K562 (cell line): ENCODE data around the gene MAGIX.

Experiments used
- CTCF ChIP-seq, 3 experiments: IDR thresholded peaks in 2 of 3; conservative IDR thresholded peaks in 1 of 3; 2 replicates each; pipeline ENCODE4 v1.5.1; 2011 to 2012; ENCODE audit warnings: low read length in 3 of 3, mild to moderate bottlenecking in 3 of 3, control low read depth in 2 of 3, improper control_type of control experiment in 1 of 3, inconsistent platforms in 1 of 3, low read depth in 1 of 3, mixed read lengths in 1 of 3, moderate library complexity in 1 of 3; ENCODE audit not compliant: insufficient read depth in 2 of 3
- CUX1 ChIP-seq: fragments of 200-800 bp; sonication (Bioruptor generic); IDR thresholded peaks from 2 replicates; pipeline ENCODE4 v1.6.1; 2016; ENCODE audit warnings: missing genetic modification characterization, missing compliant biosample characterization
- JUN ChIP-seq, 2 experiments: sonication (generic) in 1 of 2; formaldehyde crosslinking in 1 of 2; IDR thresholded peaks; 2 replicates each; pipeline versions ENCODE4 v1.6.1 to v1.8.0; 2012 to 2022; ENCODE audit warnings: borderline replicate concordance in 2 of 2, mild to moderate bottlenecking in 2 of 2, improper control_type of control experiment in 1 of 2, low read depth in 1 of 2, low read length in 1 of 2, missing genetic modification reagents in 1 of 2
- MTA3 ChIP-seq: fragments of 450-650 bp; formaldehyde crosslinking; IDR thresholded peaks from 2 replicates; pipeline ENCODE4 v1.6.1; 2017; ENCODE audit warnings: mild to moderate bottlenecking, borderline replicate concordance
- NFE2L1 ChIP-seq: fragments of 450-650 bp; IDR thresholded peaks from 2 replicates; pipeline ENCODE4 v1.6.1; 2016; ENCODE audit warnings: missing genetic modification characterization, low read depth, mild to moderate bottlenecking, missing compliant biosample characterization, moderate library complexity, borderline replicate concordance
- NFIC ChIP-seq: fragments of 450-650 bp; IDR thresholded peaks from 2 replicates; pipeline ENCODE4 v1.6.1; 2017; ENCODE audit warnings: mild to moderate bottlenecking, inconsistent platforms
- NFRKB ChIP-seq: fragments of 450-650 bp; IDR thresholded peaks from 2 replicates; pipeline ENCODE4 v1.6.1; 2016; ENCODE audit warnings: low read depth
- POLR2A ChIP-seq: fragments of 450-650 bp; conservative IDR thresholded peaks from 2 replicates; pipeline ENCODE4 v1.6.1; 2016
- SIRT6 ChIP-seq: IDR thresholded peaks from one replicate; pipeline ENCODE4 v1.6.1; 2012; ENCODE audit warnings: low read depth, mild to moderate bottlenecking, control low read depth, inconsistent platforms, low read length, moderate library complexity
- ZKSCAN1 ChIP-seq: fragments of 150-350 bp; IDR thresholded peaks from 2 replicates; pipeline ENCODE4 v1.6.1; 2016; ENCODE audit warnings: low read depth, low read length
- TF ChIP-seq, protein P1 (sequence below): fragments of 150-350 bp; conservative IDR thresholded peaks from 2 replicates; pipeline ENCODE4 v1.6.1; 2014; ENCODE audit warnings: low read length
- TF ChIP-seq, protein P2 (sequence below): sonication (generic); formaldehyde crosslinking; IDR thresholded peaks from 2 replicates; pipeline ENCODE4 v1.8.0; 2023; ENCODE audit warnings: mild to moderate bottlenecking, missing genetic modification reagents

DNA sequence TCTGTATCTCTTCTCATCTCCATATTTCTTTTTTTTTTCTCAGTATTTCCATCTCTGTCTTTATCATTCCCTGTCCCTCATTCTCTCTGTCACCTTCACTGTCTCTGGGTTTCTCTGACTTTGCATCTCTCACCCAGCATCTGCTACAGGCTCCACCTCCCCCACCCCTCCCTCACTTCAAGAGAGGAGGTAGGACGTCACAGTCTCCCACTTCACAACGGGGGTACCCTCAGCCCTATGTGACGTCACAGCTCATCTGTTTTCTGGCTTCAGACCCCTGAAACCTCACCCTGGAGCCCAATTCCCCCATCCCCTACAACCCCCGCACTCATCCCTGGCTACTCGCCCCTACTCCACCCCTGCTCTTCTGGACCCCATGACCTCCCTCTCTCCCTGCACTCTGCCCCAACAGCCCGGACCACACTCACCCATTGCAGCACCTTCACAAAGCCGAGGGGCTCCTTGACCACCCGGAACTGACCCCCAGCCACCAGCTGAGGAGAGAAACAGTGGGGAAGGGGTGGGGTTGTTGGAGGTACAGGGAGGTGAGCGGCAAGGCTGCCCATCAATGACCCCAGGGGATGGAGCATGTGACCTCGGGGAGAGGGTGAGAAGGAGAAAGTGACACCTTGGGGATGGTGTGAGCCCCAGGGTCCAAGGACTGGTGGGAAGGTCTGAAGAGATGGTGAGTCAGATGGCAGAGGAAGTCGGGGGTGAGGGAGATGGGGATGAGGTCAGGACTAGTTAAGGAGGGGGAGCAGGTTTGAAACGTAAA, 36.2 kb downstream of the MAGIX start:
- TF ChIP-seq NFRKB: no peak
- no peak for TF ChIP-seq ZKSCAN1
- no peak for TF ChIP-seq JUN (IDR thresholded peaks at IDR 0.05; ENCODE audit: borderline replicate concordance, low read depth, low read length)
- no peak for TF ChIP-seq JUN (CRISPR knock-in tag; IDR thresholded peaks at IDR 0.05; ENCODE audit: borderline replicate concordance)
- no peak for TF ChIP-seq CUX1 (CRISPR knock-in tag)
- no peak for TF ChIP-seq NFE2L1
- no peak for TF ChIP-seq NFIC
- no peak for TF ChIP-seq POLR2A
- no peak for TF ChIP-seq SIRT6
- TF ChIP-seq, protein P1, sequence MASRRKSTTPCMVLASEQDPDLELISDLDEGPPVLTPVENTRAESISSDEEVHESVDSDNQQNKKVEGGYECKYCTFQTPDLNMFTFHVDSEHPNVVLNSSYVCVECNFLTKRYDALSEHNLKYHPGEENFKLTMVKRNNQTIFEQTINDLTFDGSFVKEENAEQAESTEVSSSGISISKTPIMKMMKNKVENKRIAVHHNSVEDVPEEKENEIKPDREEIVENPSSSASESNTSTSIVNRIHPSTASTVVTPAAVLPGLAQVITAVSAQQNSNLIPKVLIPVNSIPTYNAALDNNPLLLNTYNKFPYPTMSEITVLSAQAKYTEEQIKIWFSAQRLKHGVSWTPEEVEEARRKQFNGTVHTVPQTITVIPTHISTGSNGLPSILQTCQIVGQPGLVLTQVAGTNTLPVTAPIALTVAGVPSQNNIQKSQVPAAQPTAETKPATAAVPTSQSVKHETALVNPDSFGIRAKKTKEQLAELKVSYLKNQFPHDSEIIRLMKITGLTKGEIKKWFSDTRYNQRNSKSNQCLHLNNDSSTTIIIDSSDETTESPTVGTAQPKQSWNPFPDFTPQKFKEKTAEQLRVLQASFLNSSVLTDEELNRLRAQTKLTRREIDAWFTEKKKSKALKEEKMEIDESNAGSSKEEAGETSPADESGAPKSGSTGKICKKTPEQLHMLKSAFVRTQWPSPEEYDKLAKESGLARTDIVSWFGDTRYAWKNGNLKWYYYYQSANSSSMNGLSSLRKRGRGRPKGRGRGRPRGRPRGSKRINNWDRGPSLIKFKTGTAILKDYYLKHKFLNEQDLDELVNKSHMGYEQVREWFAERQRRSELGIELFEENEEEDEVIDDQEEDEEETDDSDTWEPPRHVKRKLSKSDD: no peak
- TF ChIP-seq CTCF (IDR thresholded peaks at IDR 0.05 in 2 of 3, conservative IDR thresholded peaks at IDR 0.05 in 1 of 3; ENCODE audit: insufficient read depth in 2 of 3, low read depth in 1 of 3, low read length in 3 of 3): no peak
- TF ChIP-seq, protein P2, sequence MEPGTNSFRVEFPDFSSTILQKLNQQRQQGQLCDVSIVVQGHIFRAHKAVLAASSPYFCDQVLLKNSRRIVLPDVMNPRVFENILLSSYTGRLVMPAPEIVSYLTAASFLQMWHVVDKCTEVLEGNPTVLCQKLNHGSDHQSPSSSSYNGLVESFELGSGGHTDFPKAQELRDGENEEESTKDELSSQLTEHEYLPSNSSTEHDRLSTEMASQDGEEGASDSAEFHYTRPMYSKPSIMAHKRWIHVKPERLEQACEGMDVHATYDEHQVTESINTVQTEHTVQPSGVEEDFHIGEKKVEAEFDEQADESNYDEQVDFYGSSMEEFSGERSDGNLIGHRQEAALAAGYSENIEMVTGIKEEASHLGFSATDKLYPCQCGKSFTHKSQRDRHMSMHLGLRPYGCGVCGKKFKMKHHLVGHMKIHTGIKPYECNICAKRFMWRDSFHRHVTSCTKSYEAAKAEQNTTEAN: no peak
- no peak for TF ChIP-seq MTA3
